GM21360 (cell line): ENCODE results near the gene DYRK2.
A peak's percentile ranks its signal among the peaks of the same experiment; 100 is the strongest.

Experiments used
- ATAC-seq: cut with Tn5 transposase; IDR thresholded peaks from one replicate; pipeline ENCODE4 v1.9.1; 2021; ENCODE audit warnings: mild to moderate bottlenecking, moderate library complexity; ENCODE audit not compliant: unreplicated experiment

DYRK2 gene

DNA sequence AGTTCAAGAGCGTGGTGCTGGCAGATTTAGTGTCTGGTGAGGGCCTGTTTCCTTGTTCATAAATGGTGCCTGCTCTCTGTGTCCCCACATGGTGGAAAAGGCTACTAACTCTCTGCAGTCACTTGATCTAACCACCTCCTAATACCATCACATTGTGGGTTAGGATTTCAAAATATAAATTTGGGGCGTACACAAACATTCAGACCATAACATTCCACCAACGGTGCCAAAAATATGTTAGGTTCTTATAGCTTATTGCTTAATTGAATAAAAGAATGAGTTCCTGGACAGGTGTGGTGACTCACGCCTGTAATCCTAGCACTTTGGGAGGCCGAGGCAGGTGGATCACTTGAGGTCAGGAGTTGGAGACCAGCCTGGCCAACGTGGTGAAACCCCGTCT is 3.4 kb upstream of the DYRK2 start:
- no peak for ATAC-seq

DNA sequence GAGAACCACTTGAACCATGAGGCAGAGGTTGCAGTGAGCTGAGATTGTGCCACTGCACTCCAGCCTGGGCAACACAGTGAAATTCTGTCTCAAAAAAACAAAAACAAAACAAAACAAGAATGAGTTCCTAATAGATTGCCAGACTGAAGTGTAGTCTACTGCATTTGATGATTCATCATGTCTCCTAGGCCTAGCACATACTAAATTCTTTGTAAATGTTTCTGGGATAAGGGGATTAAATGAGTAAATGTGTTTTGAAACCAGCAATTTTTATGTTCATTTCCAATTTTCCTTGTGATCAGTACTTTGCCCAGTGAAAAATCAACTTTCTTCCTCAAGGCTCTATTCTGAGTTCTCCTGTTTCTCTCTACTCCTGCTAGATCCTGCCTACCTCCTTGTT is 2.9 kb upstream of the DYRK2 start:
- no peak for ATAC-seq

DNA sequence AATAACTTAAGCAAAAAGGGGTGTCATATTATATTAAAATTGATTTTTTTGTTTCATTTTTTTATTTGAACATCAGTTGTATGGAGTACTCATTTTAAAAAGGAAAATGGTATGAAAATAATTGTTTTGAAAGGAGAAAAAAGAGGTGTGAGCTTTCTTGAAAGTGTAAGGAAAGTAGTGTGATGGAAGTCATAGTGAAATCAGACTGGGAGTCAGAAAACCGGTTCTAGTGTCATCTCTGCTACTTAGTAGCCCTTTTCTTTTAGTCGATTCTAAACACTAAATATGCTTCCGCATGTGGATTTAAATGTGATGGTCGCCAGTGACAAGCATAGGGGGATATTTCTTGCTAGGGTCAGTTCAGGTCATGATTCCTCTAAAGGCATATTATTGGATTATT is 1.8 kb upstream of the DYRK2 start:
- ATAC-seq, result no peak

DNA sequence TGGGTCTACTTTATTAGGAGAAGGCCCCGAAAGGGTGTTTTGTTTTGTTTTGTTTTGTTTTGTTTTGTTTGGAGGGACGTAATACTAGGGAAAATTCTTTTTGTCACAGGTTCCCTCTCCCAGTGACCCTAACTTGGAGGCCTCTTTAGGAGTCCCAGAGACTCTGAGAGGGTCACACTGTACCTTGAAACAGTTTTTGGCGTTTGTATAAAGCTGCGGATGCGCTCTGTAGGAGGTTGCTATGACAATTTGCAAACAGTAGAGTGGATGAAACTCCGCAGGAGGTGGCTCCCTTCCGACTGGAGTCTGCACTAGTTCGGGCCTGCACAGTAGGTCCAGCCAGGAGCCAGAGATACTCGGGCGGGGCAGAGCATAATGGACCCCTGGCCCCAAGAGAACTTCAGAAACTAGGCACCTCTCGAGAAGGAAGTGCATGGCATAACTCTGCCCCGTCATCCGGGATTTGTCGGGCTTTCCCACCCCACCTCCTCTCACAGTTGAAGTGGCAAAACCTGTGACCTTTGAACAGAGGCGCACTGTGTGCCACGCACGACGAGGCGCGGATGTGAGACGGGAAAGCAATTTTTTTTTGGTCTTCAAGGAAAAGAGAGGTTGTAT is 1.3 kb upstream of the DYRK2 start:
- ATAC-seq, result no peak

DNA sequence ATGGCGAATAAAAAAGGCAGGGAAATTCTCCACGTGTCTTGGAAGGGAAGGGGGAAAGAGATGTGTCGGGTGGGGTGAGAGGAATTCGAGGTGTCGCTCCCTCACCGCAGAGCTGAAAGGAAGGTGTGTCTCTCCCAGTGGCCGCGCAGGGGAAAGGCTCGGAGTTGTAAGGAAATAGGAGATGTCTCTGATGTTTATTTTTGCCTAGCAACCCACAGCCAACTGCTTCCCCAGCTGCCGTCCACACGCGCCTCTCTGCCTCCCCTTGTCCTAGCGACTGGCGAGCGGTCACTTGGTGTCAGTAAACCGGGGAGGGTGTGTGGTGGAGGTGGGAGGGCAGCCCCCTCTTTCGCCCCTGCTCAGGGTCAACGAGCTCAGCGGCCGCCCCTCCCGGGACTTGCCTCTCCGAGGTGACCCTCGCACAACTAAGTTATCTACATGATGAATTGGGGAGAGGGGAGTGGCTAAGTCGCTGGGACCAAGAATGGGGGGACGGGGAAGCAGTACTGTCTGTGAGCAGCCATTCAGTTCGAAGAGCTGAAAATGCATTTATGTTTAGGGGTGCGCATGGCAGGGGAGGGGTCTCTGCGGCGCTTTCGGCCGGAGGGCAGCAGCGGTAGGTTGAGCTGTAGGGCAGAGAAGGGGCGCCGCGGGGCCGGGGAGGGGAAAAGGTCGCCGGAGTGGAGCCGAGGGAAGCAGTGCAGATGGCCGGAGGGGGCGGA is 585 bp upstream of the DYRK2 start:
- ATAC-seq, result peak; percentile 1

DNA sequence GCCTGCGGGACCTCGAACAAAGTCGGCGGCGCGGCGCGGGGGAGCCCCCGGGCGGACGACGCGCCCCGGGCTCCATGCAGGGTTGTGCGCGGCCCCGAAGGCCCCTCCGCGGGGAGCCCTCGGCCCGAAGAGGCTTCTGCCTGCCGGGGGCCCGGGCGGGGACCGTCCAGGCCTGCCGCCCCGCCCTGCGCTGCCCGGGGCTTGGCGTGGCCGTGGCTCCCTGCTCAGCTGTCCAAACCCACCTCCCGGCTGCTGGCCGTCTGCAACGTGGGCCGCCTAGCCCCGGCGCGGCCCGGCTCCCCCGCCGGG is 670 bp downstream of the DYRK2 start:
- peak; percentile 24 for ATAC-seq

DNA sequence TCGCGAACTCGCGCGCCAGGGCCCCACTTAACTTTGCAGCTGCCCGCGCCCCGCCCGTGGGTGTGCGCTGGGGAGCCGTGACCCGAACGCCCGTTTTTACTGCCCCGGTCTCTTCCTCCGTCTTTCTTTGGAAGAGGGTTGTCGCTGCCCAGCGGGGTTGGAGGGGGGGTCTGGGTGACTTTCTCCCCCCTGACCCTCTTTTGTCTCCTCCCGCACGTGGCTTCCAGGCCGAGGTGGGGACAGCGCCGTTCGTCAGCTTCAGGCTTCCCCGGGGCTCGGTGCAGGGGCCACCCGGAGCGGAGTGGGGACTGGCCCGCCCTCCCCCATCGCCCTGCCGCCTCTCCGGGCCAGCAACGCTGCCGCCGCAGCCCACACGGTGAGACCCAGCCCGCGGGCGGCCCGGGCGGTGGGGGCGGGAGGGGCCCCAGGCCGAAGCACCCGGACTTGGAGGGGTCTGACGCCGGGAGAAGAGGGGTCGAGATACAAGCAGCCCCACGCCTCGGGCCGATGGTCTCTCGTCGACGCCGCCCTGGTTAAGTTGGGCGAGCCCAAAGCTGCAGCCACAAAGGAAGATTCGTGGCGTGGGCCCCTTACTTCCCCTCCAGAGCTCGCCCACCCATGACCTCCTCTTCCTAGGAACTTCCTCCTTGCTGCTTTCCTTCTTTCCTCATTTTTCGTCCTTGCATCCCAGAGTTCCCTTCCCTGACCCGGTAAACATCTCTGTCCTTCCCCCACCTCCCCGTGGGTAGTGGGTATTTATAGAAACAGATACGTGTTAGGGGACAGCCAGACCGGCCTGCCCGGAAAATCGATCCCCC is 1.2 kb downstream of the DYRK2 start:
- ATAC-seq, result peak; percentile 5

DNA sequence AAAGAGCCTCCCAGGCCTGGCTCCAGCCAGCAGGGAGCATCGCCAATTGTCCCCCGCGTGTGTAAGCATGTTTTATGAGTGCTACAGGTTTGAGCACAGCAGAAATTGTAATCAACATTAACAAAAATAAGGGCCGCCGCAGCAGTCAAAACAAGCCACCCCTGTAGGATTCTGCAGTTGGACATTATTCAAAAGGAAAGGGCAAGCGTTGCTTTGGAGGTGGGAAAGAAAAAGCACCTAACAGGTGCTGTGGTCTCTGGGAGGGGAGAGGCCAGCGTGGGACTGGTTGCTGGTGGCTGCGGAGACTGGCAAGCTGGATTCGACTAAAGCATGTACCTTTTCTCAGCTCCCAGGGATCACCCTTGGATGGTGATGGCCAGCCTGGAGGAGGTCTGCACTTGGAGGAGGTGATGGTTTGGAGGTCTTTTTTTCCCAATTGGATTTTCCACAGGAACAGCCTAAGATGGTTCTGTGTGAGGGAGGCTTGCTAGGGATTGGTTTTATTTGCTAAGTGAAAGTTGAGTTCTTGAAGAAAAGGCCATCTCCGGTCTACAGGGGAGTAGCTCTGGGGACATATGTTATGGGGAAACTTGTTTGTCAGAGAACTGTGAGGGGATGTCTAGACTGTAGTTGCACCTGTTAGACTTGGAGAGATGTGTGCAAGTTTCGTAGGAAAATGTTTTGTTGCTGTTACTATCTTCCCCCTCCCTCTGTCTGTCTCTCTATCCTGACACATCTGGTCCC is 2.0 kb downstream of the DYRK2 start:
- ATAC-seq, result no peak

DNA sequence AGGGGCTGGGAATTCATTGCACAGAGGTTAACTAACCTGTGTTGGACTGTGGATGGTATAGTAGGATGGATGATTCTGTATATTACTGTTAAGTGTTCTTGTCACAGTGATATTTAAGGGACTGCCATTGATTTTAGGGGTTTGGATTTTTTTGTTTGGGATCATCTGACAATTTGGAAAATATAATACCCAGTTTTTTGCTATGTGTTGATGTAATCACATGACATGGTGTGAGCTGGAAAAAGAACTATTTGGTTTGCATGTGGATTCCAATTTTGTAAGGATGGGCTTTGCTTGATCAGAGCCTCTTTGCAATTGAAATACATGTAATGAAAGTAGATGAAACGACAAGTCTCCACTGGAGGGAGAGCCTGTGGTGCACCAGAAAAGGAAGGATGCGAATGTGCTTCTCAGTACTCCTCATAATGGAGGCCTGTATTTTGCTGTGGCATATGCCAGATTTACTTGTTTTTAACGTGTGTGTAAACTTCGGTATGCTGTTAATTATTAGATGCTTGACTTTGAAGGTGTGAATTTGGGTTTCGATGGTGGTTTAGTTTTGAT is 2.7 kb downstream of the DYRK2 start:
- ATAC-seq, result no peak

DNA sequence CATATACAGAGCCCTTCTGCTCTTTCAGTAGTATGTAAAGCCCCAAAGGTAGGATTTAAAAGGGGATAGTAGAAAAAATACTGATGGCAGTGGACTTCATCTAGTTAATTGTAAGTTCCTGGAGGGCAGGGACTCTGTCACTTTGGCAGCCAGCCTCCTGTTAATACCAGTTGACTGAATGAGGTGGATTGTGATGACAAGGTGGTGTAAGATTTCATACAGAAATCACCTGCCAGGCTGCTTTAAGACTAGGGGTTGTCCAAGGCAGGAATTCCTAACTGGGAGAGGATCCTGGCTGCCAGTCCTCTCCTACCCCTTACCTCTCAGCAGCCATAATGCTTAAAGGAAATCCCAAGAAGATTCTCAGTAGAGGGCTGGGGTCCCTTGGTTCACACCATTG is 7.3 kb downstream of the DYRK2 start:
- ATAC-seq, result no peak

DNA sequence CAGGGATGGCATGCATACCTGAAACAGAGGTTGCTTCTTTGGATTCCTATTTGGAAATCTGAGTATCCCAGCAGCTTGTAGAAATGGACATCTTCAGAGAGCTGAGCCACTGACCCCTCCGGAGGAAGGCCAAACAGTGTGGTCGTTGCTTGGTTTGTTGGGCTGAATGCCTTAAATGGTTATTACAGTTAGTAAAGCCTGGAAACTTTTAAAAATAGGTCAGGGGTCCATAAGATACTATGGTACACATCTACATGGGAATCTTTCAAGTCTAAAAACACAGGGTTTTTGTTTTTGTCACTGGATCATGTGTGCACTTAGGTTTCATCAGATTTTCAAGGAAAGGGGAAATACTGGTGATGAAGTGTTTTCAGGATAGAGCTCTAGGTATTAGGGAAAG is 7.7 kb downstream of the DYRK2 start:
- no peak for ATAC-seq

DNA sequence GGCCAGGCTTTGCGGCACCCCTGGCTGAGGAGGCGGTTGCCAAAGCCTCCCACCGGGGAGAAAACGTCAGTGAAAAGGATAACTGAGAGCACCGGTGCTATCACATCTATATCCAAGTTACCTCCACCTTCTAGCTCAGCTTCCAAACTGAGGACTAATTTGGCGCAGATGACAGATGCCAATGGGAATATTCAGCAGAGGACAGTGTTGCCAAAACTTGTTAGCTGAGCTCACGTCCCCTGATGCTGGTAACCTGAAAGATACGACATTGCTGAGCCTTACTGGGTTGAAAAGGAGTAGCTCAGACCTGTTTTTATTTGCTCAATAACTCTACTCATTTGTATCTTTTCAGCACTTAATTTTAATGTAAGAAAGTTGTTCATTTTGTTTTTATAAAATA is 9.9 kb downstream of the DYRK2 start:
- ATAC-seq, result no peak

DNA sequence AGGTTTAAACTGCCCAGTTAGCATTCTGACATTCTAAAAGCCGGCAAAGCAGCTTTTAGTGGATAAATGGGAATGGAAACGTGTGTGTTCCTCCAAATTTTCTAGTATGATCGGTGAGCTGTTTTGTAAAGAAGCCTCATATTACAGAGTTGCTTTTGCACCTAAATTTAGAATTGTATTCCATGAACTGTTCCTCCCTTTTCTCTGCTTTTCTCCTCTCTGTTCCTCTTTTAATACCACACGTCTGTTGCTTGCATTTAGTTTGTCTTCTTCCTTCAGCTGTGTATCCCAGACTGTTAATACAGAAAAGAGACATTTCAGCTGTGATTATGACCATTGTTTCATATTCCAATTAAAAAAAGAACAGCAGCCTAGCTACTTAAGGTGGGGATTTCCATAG is 10.7 kb downstream of the DYRK2 start:
- ATAC-seq, result no peak

DNA sequence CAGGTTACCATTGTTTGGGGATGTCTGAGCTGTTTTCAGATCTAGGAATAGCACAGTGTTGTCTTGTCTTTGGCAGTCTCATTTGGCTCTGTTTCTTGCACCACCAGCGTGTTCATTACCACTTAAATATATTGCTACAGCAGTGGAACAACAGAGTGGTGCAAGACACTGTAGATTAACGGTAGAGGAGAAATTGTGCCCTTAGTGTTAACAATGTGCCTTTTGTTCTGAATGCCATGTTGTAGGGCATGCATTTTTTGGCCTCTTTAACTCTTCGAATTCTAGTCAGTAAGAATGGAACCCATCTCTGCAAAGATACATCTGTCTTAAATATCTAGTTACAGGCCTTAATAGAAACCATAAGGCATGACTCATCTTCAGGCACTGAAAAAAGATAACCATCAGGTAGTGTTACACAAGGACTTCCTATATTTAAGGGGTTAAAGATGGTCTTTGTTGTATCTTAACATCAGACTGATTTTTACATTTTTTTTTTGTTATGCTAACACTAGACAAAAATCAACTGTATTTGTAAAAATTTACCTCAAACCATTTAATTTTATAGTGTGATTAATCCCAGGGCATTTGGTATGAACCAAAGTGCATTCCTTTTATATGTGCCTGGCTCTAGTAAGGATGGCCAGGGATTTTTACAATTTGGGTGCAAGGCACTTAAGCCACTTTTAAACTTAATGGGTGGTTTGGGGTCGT is 12.9 kb downstream of the DYRK2 start:
- no peak for ATAC-seq

DNA sequence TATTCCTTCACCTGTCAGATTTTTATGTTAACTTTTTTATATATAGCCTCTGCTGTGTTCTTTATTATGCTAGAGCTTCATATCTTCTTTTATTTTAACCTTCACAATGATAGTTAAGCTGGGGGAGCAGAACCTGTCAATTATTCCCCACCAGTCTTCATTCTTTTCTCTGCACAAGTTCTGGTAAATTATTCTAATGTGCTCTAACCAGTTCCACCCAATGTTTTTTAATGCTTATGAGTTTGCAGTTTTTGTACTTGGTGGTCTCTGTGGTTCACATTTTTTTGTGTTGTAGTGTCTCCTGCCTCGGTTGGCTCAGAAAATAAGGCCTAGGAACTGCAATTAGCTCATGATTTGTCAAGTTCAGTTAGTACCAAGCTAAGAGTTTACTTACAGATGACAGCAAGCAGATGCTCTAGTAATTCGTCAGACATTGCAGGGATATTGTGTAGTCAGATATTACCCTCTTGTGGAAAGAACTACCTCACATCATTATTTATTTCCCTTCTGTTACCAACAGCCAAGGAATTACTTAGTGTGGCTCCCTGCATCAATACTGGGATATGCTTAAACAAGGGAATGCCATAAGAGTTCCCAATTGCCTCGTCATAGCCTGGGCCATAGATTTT is 14.5 kb downstream of the DYRK2 start:
- ATAC-seq, result no peak

DNA sequence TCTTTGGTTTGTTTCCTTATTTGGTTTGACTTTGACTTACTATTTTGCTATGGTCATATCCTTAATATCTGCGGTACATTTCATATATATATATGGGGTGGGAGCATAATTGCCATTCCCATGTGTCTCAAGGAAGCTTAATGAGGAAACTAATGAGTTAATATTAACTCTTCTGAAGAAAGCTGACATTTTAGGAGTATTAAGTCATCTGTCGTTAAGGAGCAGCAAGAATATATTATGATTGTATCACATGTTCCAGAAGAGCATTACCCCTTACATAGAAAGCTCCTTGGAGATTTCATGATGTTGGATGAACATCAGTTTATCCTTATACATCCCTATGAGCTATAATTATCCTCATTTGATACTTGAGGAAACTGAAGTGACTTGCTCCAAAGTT is 15.6 kb downstream of the DYRK2 start:
- no peak for ATAC-seq

DNA sequence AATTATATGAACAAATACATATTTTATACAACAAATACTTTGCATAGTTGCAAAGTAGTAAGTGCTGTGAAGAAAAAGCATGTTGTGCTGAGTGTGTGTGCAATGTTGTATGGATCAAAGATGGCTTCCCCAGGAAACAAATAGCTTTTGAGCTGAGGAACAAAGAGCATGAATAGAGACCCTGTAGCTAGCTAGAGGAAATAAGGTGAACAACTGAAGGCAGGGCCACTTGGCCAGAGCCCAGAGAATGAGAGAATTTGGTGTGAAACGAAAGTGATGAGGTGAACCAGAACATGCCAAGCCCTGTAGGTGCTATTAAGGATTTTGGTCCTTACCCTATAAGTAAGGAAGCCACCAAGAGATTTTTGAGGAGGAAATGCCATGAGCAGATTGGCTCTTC is 17.1 kb downstream of the DYRK2 start:
- no peak for ATAC-seq

DNA sequence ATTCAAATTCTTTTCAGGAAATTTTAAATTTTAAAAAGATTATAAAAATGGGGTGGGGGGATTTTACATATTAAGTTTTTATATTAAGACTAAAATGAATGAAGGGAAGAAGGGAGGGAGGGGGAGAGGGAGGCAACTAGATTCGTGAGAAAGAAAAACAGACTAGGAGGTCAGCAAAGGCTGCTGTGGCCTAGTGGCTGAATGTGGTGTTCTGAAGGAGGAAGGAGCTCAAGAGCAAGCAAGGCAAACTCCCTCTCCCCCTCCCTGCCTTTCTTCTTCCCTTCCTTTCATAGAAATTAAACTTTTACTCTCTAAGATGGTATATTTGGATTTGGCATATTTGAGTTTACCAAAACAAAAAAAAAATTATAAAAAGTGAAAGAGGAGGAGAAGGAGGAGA is 18.1 kb downstream of the DYRK2 start:
- ATAC-seq, result no peak

DNA sequence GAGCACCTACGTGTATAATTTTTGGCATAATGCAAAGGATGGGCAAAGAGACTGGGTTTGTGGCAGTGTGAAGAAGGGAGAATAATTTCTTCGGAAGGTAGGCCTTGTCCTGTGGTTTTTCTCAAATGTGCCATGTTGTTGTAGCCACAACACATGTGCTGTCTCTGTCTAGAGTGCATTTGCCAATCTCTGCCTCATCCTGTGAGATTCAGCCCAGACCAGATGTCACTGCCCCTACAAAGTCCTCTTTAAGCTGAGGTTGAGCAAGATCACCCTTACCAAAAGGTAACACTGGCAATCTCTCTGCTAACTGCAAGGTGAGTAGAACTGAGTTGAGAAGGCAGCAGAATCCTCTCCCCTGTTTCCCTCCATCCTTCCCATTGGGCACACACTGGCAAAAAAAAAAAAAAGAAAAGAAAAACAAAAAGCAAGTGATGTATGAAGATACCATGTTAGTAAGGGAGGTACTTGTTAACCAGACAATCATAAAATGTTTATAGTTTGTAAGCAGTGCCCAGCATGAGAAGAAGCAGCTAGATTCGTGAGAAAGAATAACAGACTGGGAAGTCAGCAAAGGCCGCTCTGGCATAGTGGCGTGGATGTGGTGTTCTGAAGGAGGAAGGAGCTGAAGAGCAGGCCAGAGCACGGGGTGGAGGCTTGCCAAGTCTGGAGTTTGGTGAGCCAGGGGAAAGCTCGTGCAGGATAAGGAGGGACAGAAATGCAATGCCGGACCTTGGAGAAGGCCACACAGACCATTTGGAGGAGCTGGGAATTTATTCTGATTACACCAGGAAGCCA is 18.9 kb downstream of the DYRK2 start:
- ATAC-seq, result no peak
